Measurements from ENCODE around the gene ITGB5.

Gene ITGB5

GRCh38 chr3:124816206-124816605, 71.0 kb downstream of the ITGB5 start:
- in situ Hi-C loops (cut with MboI; ENCODE audit: low sequenced_read_pairs): no loop called here

- in situ Hi-C loops (cut with MboI; ENCODE audit: low sequenced_read_pairs): no loop called here
These were observed 71.4 kb downstream of the ITGB5 start for GRCh38 chr3:124815781-124816180.

GRCh38 chr3:124814620-124815421, 72.3 kb downstream of the ITGB5 start:
- in situ Hi-C loops (cut with MboI; ENCODE audit: low sequenced_read_pairs): no loop called here

GRCh38 chr3:124813541-124813940, 73.6 kb downstream of the ITGB5 start:
- in situ Hi-C loops (cut with MboI; ENCODE audit: low sequenced_read_pairs): no loop called here

GRCh38 chr3:124812291-124813265, 74.6 kb downstream of the ITGB5 start:
- in situ Hi-C loops (cut with MboI; ENCODE audit: low sequenced_read_pairs): no loop called here

GRCh38 chr3:124811436-124811835, 75.7 kb downstream of the ITGB5 start:
- in situ Hi-C loops (cut with MboI; ENCODE audit: low sequenced_read_pairs): no loop called here

- in situ Hi-C loops (cut with MboI; ENCODE audit: low sequenced_read_pairs): no loop called here
These were observed 76.2 kb downstream of the ITGB5 start for GRCh38 chr3:124810970-124811369.

GRCh38 chr3:124809039-124809438, 78.1 kb downstream of the ITGB5 start:
- in situ Hi-C loops (cut with MboI; ENCODE audit: low sequenced_read_pairs): no loop called here

GRCh38 chr3:124805671-124806070, 81.5 kb downstream of the ITGB5 start:
- in situ Hi-C loops (cut with MboI; ENCODE audit: low sequenced_read_pairs): no loop called here

GRCh38 chr3:124804875-124805274, 82.3 kb downstream of the ITGB5 start:
- in situ Hi-C loops (cut with MboI; ENCODE audit: low sequenced_read_pairs): no loop called here

- in situ Hi-C loops (cut with MboI; ENCODE audit: low sequenced_read_pairs): no loop called here
These were observed 84.5 kb downstream of the ITGB5 start for GRCh38 chr3:124802702-124803101.

- in situ Hi-C loops (cut with MboI; ENCODE audit: low sequenced_read_pairs): no loop called here
These were observed 85.0 kb downstream of the ITGB5 start for GRCh38 chr3:124802061-124802698.

- in situ Hi-C loops (cut with MboI; ENCODE audit: low sequenced_read_pairs): no loop called here
These were observed 86.5 kb downstream of the ITGB5 start for GRCh38 chr3:124800511-124801258.

- in situ Hi-C loops (cut with MboI; ENCODE audit: low sequenced_read_pairs): no loop called here
These were observed 87.1 kb downstream of the ITGB5 start for GRCh38 chr3:124800076-124800475.

GRCh38 chr3:124799676-124800075, 87.5 kb downstream of the ITGB5 start:
- in situ Hi-C loops (cut with MboI; ENCODE audit: low sequenced_read_pairs): no loop called here

GRCh38 chr3:124797426-124797945, 89.7 kb downstream of the ITGB5 start:
- in situ Hi-C loops (cut with MboI; ENCODE audit: low sequenced_read_pairs): no loop called here

GRCh38 chr3:124796477-124796876, 90.7 kb downstream of the ITGB5 start:
- in situ Hi-C loops (cut with MboI; ENCODE audit: low sequenced_read_pairs): no loop called here

- in situ Hi-C loops (cut with MboI; ENCODE audit: low sequenced_read_pairs): no loop called here
These were observed 94.0 kb downstream of the ITGB5 start for GRCh38 chr3:124793054-124793739.

- in situ Hi-C loops (cut with MboI; ENCODE audit: low sequenced_read_pairs): no loop called here
These were observed 94.7 kb downstream of the ITGB5 start for GRCh38 chr3:124792341-124793040.
